Osteocyte (in vitro differentiated cells): ENCODE results near the gene EAPP. TPM values are rescaled to one million over a fixed set of nuclear protein-coding genes. Genes with fewer than 3 reads are reported as not detected.
"Not testable (repeated sequence)": the region's sequence is repeated elsewhere in the genome, so short reads cannot be mapped to it uniquely, and the experiment has no call there.

Experiments used
- DNase-seq: peaks from one replicate; pipeline ENCODE4 v3.0.0; 2021; ENCODE audit warnings: mixed read lengths; ENCODE audit not compliant: unreplicated experiment; ENCODE audit errors: extremely low spot score
- H3K27ac Mint-ChIP-seq: one replicate; pipeline ENCODE4 v1.8.0; 2021; ENCODE audit warnings: mild to moderate bottlenecking, mixed read lengths; ENCODE audit not compliant: unreplicated experiment
- H3K27me3 Mint-ChIP-seq: one replicate; pipeline ENCODE4 v1.8.0; 2021; ENCODE audit warnings: mixed read lengths; ENCODE audit not compliant: unreplicated experiment
- H3K36me3 Mint-ChIP-seq: one replicate; pipeline ENCODE4 v1.8.0; 2021; ENCODE audit warnings: mixed read lengths; ENCODE audit not compliant: unreplicated experiment
- H3K4me1 Mint-ChIP-seq: one replicate; pipeline ENCODE4 v1.8.0; 2021; ENCODE audit warnings: mixed read lengths; ENCODE audit not compliant: unreplicated experiment
- H3K4me3 Mint-ChIP-seq: one replicate; pipeline ENCODE4 v1.8.0; 2021; ENCODE audit warnings: mild to moderate bottlenecking, moderate library complexity, mixed read lengths; ENCODE audit not compliant: unreplicated experiment
- H3K9me3 Mint-ChIP-seq: one replicate; pipeline ENCODE4 v1.8.0; 2021; ENCODE audit warnings: mixed read lengths; ENCODE audit not compliant: unreplicated experiment
- total RNA-seq: library from RNA; stranded (reverse); gene quantifications from 2 replicates; pipeline ENCODE4 v1.2.1, GENCODE V29; 2021
- TF ChIP-seq, protein P1 (sequence below): fragments of 200-600 bp; sonication (generic); IDR thresholded peaks from 2 replicates; pipeline ENCODE4 v1.5.0; 2021; ENCODE audit warnings: antibody characterized with exemption, mild to moderate bottlenecking, moderate library complexity

Gene EAPP
- total RNA-seq, 1 donor from 2014 or later, result 42.0 TPM

DNA sequence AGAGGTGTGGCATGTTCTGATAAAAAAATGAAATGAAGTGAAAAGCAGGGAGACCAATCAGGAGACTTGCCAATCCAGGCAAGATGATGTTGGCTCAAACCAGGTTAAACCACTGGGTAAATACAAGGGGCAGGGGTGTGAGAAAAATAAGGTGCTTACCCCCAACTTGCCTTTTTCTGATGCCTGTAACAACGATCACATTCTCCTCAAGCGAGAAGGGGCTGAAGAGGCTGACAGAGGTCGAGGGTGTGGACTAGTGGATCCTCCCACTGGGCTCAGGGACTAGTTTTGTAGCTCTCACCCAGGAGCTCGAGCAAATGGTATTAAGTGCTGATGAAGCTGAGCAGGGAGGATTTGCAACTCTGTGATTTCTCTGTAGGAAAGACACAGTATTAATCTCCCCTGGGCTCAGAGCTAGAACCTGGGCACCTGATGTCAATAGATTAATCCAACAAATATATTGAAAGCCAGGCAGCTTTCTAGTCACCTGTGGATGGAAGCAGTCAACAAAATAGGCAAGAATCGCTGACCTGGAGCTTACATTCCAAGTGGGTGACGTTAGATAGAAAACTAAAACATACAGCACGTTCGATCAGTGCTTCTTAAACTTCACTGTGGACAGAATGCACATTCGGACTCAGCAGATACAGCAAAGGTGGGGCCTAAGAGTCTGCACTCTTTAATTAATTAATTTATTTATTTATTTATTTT is 15.2 kb upstream of the EAPP start:
- Mint-ChIP-seq H3K4me3 (peak overlapping the region; percentile 48), H3K27me3 (no peaks in the 10 kb centered on the region), H3K27ac (peak overlapping the region; percentile 75), H3K36me3 (no peaks in the 10 kb centered on the region), H3K9me3 (no peaks in the 10 kb centered on the region), H3K4me1 (peaks cover 12% of the 10 kb centered on the region)
- no peak for DNase-seq
- TF ChIP-seq, protein P1, sequence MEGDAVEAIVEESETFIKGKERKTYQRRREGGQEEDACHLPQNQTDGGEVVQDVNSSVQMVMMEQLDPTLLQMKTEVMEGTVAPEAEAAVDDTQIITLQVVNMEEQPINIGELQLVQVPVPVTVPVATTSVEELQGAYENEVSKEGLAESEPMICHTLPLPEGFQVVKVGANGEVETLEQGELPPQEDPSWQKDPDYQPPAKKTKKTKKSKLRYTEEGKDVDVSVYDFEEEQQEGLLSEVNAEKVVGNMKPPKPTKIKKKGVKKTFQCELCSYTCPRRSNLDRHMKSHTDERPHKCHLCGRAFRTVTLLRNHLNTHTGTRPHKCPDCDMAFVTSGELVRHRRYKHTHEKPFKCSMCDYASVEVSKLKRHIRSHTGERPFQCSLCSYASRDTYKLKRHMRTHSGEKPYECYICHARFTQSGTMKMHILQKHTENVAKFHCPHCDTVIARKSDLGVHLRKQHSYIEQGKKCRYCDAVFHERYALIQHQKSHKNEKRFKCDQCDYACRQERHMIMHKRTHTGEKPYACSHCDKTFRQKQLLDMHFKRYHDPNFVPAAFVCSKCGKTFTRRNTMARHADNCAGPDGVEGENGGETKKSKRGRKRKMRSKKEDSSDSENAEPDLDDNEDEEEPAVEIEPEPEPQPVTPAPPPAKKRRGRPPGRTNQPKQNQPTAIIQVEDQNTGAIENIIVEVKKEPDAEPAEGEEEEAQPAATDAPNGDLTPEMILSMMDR, result no peak

DNA sequence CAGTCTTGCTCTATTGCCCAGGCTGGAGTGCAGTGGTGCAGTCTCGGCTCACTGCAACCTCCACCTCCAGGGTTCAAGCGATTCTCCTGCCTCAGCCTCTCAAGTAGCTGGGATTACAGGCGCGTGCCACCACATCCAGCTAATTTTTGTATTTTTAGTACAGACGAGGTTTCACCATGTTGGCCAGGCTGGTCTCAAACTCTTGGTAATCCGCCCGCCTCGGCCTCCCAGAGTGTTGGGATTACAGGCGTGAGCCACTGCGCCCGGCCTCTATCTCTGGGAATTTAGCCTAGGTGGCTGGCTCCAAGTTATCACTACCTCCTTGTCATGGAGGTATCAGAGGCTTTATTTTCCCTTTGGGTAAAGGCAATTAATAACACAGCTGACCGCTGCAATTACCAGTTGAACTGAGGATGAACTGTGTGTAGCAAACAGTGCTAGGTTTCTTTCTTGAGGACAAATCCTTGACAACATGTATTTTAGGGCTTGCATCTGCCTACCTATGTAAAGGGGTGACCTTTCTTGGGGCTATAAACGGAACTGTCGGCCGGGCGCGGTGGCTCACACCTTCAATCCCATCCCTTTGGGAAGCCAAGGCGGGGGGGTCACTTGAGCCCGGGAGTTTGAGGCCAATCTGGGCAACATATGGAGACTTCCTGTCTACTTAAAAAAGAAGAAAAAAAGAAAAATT is 9.9 kb upstream of the EAPP start:
- not testable (repeated sequence) for H3K9me3 Mint-ChIP-seq, H3K27ac Mint-ChIP-seq, H3K36me3 Mint-ChIP-seq, H3K4me3 Mint-ChIP-seq, DNase-seq, H3K27me3 Mint-ChIP-seq
- peaks cover 11% of the 10 kb centered on the region for H3K4me1 Mint-ChIP-seq

DNA sequence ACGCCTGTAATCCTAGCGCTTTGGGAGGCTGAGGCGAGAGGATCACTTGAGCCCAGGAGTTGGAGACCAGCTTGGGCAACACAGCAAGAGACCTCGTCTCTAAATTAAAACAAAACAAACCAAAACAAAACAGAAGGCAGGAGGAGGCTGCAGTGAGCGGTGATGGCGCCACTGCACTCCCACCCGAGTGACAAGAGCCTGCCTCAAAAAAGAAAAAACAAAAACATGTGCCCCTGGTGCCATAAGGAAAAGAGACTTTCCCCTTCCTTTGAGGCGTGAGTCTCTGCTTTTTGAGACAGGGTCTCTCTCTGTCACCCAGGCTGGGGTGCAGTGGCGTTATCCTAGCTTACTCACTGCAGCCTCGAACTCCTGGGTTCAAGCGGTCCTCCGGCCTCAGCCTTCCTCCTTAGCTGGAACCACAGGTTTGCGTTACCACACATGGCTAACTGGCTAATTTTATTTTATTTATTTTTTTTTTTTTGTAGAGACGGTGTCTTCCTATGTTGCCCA is 9.0 kb upstream of the EAPP start:
- TF ChIP-seq, protein P1, result no peak
- no peak for DNase-seq
- peaks cover 6% of the 10 kb centered on the region for H3K4me1 Mint-ChIP-seq
- no peaks in the 10 kb centered on the region for H3K36me3 Mint-ChIP-seq
- no peaks in the 10 kb centered on the region for H3K27me3 Mint-ChIP-seq
- H3K4me3 Mint-ChIP-seq, result no peak overlapping the region
- H3K27ac Mint-ChIP-seq, result peak overlapping the region; percentile 76
- H3K9me3 Mint-ChIP-seq, result no peaks in the 10 kb centered on the region

DNA sequence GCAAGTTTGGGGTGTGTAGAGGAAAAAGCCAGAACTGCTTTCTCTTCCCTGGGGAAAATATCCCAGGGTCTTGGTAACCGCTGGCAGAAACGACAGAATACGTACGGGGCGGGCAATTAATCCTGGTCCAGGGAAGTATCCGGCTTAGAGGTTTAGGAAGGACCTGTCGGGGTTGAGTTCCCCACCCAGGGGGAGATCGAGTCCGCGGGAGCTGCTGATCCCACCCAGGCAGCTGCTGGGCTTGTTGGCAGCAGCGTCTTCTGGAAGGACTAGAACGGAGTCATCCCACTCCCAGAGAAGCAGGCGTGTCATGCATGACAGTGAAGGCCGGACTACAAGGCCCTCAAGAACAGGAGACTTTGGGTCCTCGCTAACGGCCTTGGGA is 7.6 kb upstream of the EAPP start:
- not testable (repeated sequence) for H3K4me3 Mint-ChIP-seq, H3K36me3 Mint-ChIP-seq, DNase-seq, H3K4me1 Mint-ChIP-seq, H3K9me3 Mint-ChIP-seq, H3K27ac Mint-ChIP-seq, H3K27me3 Mint-ChIP-seq

- DNase-seq, H3K4me3 Mint-ChIP-seq, H3K27ac Mint-ChIP-seq, H3K4me1 Mint-ChIP-seq, H3K27me3 Mint-ChIP-seq, H3K9me3 Mint-ChIP-seq, H3K36me3 Mint-ChIP-seq: not testable (repeated sequence)
These were observed 7.0 kb upstream of the EAPP start for GRCh38 chr14:34546272-34547135.

DNA sequence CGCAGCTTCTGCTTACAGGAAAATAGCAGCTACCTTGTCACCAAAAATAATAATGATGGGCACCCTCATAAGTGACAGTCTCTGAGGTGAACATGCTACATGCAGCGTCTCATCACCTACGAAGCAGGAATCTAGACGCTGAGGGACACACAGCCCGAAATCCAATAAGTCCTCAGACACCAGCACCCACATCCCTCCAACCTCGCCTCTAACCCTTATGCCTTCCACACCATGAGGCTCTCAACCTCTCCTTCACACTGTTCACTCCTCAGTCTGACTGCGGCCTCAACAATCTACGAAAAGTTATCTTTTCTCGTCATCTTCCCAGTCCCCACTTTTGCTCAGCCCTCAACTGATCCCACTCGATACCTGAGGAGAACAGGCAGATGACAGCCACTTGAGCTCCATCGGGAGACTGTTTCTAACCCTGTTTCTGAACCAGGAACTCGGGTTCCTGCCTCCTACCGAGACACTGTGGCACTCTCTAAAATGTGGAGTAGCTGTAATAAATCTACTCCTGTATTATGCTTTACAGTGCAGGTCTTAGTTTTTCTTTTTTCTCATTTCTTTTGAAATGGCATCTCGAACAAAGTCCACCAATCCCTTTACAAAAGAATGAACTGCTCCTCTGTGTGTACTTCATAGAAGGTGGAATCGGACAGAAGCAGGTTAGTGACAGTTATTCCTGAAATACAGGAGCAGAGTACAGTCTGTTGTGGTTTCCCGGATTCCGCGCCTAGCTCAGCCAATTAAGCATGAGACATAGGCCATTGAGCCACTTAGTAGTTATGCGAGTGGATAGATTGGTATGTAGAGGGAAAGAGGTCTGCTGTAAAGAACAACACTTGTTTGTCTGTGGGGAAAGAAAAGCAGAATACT is 919 bp upstream of the EAPP start:
- Mint-ChIP-seq H3K4me3 (peak overlapping the region; percentile 97), H3K4me1 (peaks cover 22% of the 10 kb centered on the region), H3K27ac (peak overlapping the region; percentile 99)
- not testable (repeated sequence) for DNase-seq, H3K9me3 Mint-ChIP-seq, H3K36me3 Mint-ChIP-seq, H3K27me3 Mint-ChIP-seq
